NCI-H748 (cell line): Measurements from ENCODE around the gene RTKN2.

Experiments
- DNase-seq: peaks from one replicate; lab custom pipeline; 2025; ENCODE audit not compliant: unreplicated experiment; lab: John Stamatoyannopoulos, UW

The RTKN2 gene

DNA sequence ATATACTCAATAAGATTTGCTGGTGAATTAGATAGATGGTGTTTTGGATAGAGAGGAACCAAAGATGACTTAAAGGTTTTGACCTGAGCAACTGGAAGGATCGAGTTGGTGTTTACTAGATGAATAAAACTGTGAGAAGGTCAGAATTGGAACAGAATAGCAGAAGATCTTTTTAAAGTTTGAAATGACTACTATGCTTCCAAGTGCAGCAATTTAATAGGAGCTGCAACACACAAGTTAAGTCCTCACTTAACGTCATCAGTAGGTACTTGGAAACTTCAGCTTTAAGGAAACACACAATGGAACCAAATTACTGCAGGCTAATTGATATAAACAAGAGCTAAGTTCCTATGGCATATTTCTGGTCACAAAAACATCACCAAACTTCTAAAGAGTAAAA, 86.5 kb downstream of the RTKN2 start:
- no peak for DNase-seq

GRCh38 chr10:62180677-62181076, 88.0 kb downstream of the RTKN2 start:
- DNase-seq = no peak

- no peak for DNase-seq
Measured at GRCh38 chr10:62178568-62178967, 90.1 kb downstream of the RTKN2 start.

- no peak for DNase-seq
Measured at GRCh38 chr10:62177111-62177510, 91.5 kb downstream of the RTKN2 start.

DNA sequence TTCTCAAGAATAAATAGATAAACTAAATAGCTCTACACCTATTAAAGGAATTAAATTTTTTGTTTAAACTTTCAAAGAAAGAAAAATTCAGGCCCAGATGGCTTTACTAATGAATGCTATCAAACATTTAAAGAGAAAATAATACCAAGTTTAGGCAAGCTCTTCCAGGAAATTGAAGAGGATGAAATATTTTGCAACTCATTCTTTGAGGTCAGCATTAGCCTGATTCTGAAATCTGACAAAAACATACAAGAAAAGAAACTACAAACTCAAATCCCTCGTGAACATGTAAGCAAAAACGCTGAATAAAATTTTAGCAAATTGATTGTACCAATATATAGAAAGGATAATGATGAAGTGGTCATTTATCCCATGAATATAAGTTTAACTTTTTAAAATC, 93.4 kb downstream of the RTKN2 start:
- no peak for DNase-seq

GRCh38 chr10:62172465-62172864, 96.2 kb downstream of the RTKN2 start:
- no peak for DNase-seq

DNA sequence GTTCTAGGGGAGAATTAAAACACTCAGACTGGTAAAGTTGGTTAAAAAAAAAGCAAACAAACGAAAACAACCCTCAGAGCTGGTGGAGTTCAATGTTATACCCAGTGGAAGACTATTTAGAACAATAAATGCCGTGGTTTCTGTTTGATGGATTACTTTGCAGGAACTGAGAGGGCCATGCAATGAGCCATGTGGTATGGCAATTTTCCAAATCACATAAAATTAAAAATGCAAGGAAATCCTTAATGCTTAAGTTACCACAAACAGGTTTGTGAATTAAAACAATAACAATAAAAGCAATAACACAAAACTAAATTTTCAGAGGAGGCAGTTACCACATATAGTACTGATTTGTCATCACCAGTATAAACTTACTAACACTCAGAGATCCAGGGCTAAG, 96.9 kb downstream of the RTKN2 start:
- DNase-seq = no peak

GRCh38 chr10:62170732-62171131, 97.9 kb downstream of the RTKN2 start:
- DNase-seq = no peak

DNA sequence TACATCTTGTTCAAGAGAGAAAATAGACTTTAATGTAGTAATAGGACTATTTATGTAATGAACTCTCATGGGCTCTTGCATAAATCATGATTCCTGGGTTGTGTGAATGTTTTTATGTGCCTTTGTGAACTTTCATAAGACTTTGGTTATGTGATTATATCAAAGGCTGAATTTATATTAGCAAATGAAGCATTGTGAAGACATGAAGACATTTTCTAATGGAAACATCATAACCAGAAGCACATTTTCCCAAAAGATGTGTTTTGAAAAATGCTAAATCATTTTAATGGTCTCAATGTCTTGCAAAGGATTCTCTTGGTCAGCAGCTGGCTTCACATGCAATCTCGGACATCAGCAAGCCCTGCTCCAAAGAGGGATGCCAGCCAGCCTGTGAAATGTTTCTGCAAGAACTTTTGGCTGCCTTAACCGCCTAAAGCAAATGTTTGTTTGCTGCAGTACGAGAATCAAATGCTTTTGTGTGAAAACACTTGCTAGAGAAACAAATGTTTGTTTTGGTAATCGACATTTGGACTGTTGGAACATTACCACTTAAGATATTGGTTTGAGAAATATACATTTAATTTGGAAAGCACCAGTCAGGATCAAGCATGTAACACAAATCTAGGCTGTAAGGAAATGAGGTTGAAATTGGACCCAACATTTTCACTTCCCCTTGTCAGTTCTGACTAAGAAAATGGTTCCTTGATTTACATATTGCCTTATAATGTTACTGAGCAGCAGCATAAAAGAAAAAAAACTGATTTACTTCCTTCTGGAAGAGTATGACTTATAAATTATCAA, 102.1 kb downstream of the RTKN2 start:
- DNase-seq = no peak

- DNase-seq = no peak
Measured at GRCh38 chr10:62165803-62166202, 102.8 kb downstream of the RTKN2 start.

- DNase-seq = no peak
Measured at GRCh38 chr10:62163024-62163423, 105.6 kb downstream of the RTKN2 start.

DNA sequence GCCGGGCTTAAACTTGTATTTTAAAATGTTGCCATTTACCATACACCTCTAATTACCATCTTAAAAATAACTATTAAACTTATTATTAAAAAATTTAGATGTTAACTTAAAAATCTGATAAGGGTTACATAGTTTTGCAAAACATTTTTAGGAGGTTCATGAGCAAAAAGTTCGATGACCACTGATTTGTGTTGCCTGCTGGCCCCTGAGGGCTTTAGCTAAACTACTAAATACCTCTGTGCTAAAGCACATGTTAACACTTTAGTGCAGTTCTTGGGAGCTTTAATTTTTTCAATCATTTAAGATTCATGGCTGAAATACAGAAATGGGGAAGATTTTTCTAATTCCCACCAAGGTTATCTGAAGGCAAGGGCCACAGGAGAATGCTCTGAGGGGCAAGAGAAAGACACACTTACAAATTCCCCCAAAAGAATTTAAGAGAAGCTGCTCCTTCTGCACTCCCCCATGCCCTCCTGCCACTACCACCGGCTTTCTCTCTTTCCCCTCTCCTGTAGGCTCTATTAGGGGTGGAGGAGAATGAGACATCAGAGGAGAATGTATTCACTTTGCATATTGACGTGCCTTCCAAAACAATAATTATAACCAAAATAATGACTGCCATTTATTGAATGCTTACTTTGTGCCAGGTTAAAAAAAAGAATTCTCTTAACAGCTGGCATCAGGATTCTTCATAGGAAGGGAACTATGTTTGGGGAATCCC, 106.2 kb downstream of the RTKN2 start:
- DNase-seq = no peak

- DNase-seq = no peak
Measured at GRCh38 chr10:62159351-62159750, 109.3 kb downstream of the RTKN2 start.

DNA sequence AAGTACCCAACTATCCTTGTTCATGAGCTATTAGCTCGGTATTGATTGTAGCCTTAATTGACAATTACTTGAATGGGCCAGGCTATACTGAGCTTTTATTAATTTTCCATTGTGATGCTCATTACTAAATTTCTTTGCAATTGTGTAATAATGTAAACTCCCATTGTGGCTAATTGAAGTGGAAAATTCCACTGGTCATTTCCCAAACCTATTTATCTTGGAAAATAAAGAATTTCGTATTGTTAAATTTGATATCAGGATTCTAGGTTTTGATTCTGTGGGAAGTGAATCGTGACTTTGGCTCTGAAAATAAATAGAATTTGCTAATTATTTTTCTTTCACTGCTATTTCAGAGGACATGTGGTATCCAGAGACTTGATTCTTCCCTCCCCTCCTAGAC, 111.0 kb downstream of the RTKN2 start:
- DNase-seq = no peak

DNA sequence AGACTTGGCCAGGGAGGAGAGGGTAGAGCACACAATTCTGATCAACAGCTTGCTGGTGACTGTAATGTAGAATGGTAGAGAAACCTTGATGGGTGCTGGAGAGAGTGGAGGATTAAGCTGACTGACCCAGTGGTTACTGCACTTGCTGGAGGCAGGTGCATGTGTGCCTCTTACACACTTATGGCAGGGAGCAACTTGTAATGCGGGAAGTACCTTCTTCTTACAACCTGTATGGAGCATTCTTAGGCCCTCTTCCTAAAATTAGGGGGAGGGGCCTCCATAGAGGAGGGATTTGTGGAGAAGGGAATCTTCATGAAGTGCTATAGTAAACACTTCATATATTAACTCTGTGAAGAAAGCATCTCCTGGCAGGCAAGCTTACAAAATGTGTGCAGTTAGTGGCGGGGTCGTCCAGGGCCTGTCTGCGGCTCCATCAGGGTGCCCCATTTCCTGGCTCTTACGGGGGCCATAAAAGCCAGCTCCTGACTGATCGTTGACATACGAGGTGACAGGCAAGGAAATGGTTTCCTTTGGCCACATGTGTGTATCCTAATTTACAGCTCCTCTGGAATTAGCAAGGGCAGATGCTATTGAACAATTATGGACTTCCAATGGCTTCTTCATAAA, 113.5 kb downstream of the RTKN2 start:
- no peak for DNase-seq

DNA sequence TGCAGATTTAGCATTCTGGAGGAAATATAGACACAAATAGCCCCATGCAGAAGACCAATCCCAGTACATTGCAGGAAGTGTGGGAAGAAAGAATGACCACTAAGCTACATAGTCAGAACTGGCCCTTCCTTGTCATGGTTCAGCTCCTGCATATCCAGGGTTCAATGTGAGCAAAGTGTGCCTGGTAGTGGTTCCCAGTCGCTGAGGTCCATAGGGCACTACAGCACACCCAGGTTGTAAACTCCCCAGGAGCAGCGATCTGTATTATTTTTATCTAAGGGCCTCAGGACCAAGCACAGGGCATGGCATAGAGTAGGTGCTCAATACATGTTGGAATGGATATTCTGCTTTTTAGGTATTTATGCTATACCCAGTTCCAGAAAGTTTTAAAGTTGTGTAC, 114.4 kb downstream of the RTKN2 start:
- no peak for DNase-seq

DNA sequence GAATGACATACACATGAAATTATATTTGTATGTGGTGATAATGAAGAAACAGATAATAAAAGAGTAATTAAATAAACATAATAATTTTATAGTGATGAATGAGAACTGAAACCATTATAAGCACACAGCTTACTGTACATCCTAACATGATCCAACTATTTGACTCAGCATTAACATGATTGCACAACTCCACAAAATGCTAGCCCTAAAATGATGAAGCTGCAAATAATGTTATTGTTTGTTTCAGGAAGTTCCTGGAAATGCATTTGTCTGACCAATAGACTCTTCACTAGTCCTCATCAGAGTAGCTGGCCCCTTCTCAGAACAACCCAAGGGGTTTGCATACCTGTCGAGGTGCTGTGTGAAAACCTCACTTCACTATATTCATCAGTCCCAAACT, 115.5 kb downstream of the RTKN2 start:
- no peak for DNase-seq

- no peak for DNase-seq
Measured at GRCh38 chr10:62149621-62150020, 119.0 kb downstream of the RTKN2 start.

- DNase-seq = no peak
Measured at GRCh38 chr10:62148155-62148554, 120.5 kb downstream of the RTKN2 start.

- DNase-seq = no peak
Measured at GRCh38 chr10:62147425-62147824, 121.2 kb downstream of the RTKN2 start.

- no peak for DNase-seq
Measured at GRCh38 chr10:62136931-62137330, 131.7 kb downstream of the RTKN2 start.

DNA sequence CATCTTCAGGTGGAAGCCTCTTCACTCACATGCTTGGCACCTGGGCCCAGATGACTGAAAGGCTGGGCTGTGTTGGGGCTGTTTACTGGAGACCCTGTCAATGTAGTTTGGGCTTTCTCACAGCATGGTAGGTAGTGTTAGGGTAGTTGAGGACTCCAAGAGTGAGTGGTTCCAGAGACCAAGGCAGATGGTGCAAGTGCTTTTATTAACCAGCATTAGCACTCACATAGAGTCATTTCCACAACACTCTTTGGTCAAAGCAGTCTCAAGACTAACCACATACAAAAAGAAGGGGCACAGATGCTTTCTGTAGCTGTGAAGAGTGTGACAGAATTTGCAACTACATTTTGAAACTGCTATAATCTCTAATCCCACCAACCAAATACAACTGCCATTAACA, 135.0 kb downstream of the RTKN2 start:
- no peak for DNase-seq
